Lower leg skin (tissue), 3 donors: ENCODE results near the gene INSIG2.

Experiments used
- POLR2A ChIP-seq, 2 donors: fragments of 450-650 bp; IDR thresholded peaks; one replicate each; pipeline ENCODE4 v1.6.1; 2016 to 2017; ENCODE audit warnings: antibody characterized with exemption in 2 of 2, mild to moderate bottlenecking in 1 of 2, moderate library complexity in 1 of 2
- TF ChIP-seq, protein P1 (sequence below), 3 donors: fragments of 450-650 bp; IDR thresholded peaks; one replicate each; pipeline ENCODE4 v1.5.1; 2016; ENCODE audit warnings: antibody characterized with exemption in 3 of 3, mild to moderate bottlenecking in 3 of 3, moderate library complexity in 2 of 3

- no peak for TF ChIP-seq POLR2A (IDR thresholded peaks at IDR 0.05)
- TF ChIP-seq, protein P1, sequence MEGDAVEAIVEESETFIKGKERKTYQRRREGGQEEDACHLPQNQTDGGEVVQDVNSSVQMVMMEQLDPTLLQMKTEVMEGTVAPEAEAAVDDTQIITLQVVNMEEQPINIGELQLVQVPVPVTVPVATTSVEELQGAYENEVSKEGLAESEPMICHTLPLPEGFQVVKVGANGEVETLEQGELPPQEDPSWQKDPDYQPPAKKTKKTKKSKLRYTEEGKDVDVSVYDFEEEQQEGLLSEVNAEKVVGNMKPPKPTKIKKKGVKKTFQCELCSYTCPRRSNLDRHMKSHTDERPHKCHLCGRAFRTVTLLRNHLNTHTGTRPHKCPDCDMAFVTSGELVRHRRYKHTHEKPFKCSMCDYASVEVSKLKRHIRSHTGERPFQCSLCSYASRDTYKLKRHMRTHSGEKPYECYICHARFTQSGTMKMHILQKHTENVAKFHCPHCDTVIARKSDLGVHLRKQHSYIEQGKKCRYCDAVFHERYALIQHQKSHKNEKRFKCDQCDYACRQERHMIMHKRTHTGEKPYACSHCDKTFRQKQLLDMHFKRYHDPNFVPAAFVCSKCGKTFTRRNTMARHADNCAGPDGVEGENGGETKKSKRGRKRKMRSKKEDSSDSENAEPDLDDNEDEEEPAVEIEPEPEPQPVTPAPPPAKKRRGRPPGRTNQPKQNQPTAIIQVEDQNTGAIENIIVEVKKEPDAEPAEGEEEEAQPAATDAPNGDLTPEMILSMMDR (IDR thresholded peaks at IDR 0.05), result no peak
Measured at GRCh38 chr2:118153433-118153832, 65.2 kb downstream of the INSIG2 start.
